ENCODE measurements around the gene VPS45.

Gene VPS45

GRCh38 chr1:150073516-150073915 is 5.9 kb downstream of the VPS45 start:
- peaks cover 2% of the 10 kb centered on the region for H3K36me3 ChIP-seq (ENCODE audit: control insufficient read depth, insufficient read depth, low read length)
- no peak overlapping the region for H2BK120ac ChIP-seq (ENCODE audit: low read depth, low read length)
- no peak overlapping the region for H3K9ac ChIP-seq (ENCODE audit: low read length)
- no peak for DNase-seq
- no peak overlapping the region for H3K4me2 ChIP-seq (ENCODE audit: low read length)
- no CpG with 5 or more reads among the region's 2 CpGs for WGBS (ENCODE audit: extremely low coverage, insufficient coverage, low lambda C conversion rate)
- no peak overlapping the region for H3K27ac ChIP-seq (ENCODE audit: low read depth, low read length)
- no peak overlapping the region for H3K4me3 ChIP-seq (ENCODE audit: low read length)
- H2AK5ac ChIP-seq (ENCODE audit: low read length), result no peak overlapping the region
- no peak overlapping the region for H3K56ac ChIP-seq (ENCODE audit: low read length)
- H3K79me2 ChIP-seq (ENCODE audit: control insufficient read depth, insufficient read depth, low read length), result no peaks in the 10 kb centered on the region
- no peak overlapping the region for H3K23ac ChIP-seq (ENCODE audit: low read length)
- no peak overlapping the region for H2BK15ac ChIP-seq (replicated peaks; ENCODE audit: low read depth)
- H4K8ac ChIP-seq (ENCODE audit: low read depth, low read length), result no peak overlapping the region
- H4K5ac ChIP-seq (ENCODE audit: low read length), result no peak overlapping the region
- H3K18ac ChIP-seq (ENCODE audit: low read length), result no peak overlapping the region
- no peak overlapping the region for H2BK5ac ChIP-seq (ENCODE audit: low read length)
- H3K27me3 ChIP-seq (ENCODE audit: insufficient read depth, low read length, poor library complexity), result no peaks in the 10 kb centered on the region
- H3K79me1 ChIP-seq (ENCODE audit: low read length), result peaks cover 1% of the 10 kb centered on the region
- no peaks in the 10 kb centered on the region for H3K4me1 ChIP-seq (ENCODE audit: control insufficient read depth, low read depth, low read length)
- H3K4ac ChIP-seq (ENCODE audit: low read depth, low read length), result no peak overlapping the region

DNA sequence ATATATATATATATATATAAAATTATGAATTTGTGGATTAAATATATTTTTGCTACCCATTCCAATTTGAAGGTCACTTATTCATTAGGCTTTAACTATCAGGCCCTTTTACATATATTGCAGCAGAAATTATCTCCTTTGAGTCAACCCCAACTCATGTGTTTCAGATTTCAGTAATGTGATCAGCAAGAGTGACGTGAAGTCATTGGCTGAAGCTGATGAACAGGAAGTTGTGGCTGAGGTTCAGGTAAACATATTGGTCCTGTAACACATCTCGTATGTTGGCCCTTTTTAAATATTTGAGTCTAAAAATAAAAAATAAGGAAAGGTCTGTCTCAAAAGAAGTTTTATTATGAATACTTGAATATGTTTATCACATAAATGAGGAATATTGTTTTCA is 8.5 kb downstream of the VPS45 start:
- Histone ChIP-seq H3K4me2 (ENCODE audit: low read length) (no peak overlapping the region), H3K23ac (ENCODE audit: low read length) (no peak overlapping the region), H3K36me3 (ENCODE audit: control insufficient read depth, insufficient read depth, low read length) (peaks cover 2% of the 10 kb centered on the region), H3K9ac (ENCODE audit: low read length) (no peak overlapping the region), H4K8ac (ENCODE audit: low read depth, low read length) (no peak overlapping the region), H4K5ac (ENCODE audit: low read length) (no peak overlapping the region), H2BK15ac (replicated peaks; ENCODE audit: low read depth) (no peak overlapping the region), H3K4me3 (ENCODE audit: low read length) (no peak overlapping the region), H3K27ac (ENCODE audit: low read depth, low read length) (no peak overlapping the region), H3K27me3 (ENCODE audit: insufficient read depth, low read length, poor library complexity) (no peaks in the 10 kb centered on the region), H2BK120ac (ENCODE audit: low read depth, low read length) (no peak overlapping the region), H3K4me1 (ENCODE audit: control insufficient read depth, low read depth, low read length) (no peaks in the 10 kb centered on the region), H2AK5ac (ENCODE audit: low read length) (no peak overlapping the region), H3K79me1 (ENCODE audit: low read length) (no peaks in the 10 kb centered on the region), H3K4ac (ENCODE audit: low read depth, low read length) (no peak overlapping the region), H2BK5ac (ENCODE audit: low read length) (no peak overlapping the region), H3K79me2 (ENCODE audit: control insufficient read depth, insufficient read depth, low read length) (no peaks in the 10 kb centered on the region), H3K56ac (ENCODE audit: low read length) (no peak overlapping the region), H3K18ac (ENCODE audit: low read length) (no peak overlapping the region)
- no peak for DNase-seq
- no CpG with 5 or more reads among the region's 2 CpGs for WGBS (ENCODE audit: extremely low coverage, insufficient coverage, low lambda C conversion rate)

- Histone ChIP-seq H3K36me3 (ENCODE audit: control insufficient read depth, insufficient read depth, low read length) (peaks cover 2% of the 10 kb centered on the region), H3K4ac (ENCODE audit: low read depth, low read length) (no peak overlapping the region), H2BK5ac (ENCODE audit: low read length) (no peak overlapping the region), H3K79me1 (ENCODE audit: low read length) (no peaks in the 10 kb centered on the region), H3K4me2 (ENCODE audit: low read length) (no peak overlapping the region), H3K27me3 (ENCODE audit: insufficient read depth, low read length, poor library complexity) (no peaks in the 10 kb centered on the region), H2AK5ac (ENCODE audit: low read length) (no peak overlapping the region), H4K8ac (ENCODE audit: low read depth, low read length) (no peak overlapping the region), H3K79me2 (ENCODE audit: control insufficient read depth, insufficient read depth, low read length) (no peaks in the 10 kb centered on the region), H3K4me3 (ENCODE audit: low read length) (no peak overlapping the region), H3K18ac (ENCODE audit: low read length) (no peak overlapping the region), H3K27ac (ENCODE audit: low read depth, low read length) (no peak overlapping the region), H2BK120ac (ENCODE audit: low read depth, low read length) (no peak overlapping the region), H3K4me1 (ENCODE audit: control insufficient read depth, low read depth, low read length) (no peaks in the 10 kb centered on the region), H2BK15ac (replicated peaks; ENCODE audit: low read depth) (no peak overlapping the region), H3K23ac (ENCODE audit: low read length) (no peak overlapping the region), H4K5ac (ENCODE audit: low read length) (no peak overlapping the region), H3K9ac (ENCODE audit: low read length) (no peak overlapping the region), H3K56ac (ENCODE audit: low read length) (no peak overlapping the region)
- no peak for DNase-seq
- WGBS (ENCODE audit: extremely low coverage, insufficient coverage, low lambda C conversion rate), result no CpG with 5 or more reads among the region's 6 CpGs
Observed at GRCh38 chr1:150076985-150077384, 9.4 kb downstream of the VPS45 start.

GRCh38 chr1:150080784-150081183 is 13.2 kb downstream of the VPS45 start:
- peaks cover 4% of the 10 kb centered on the region for H3K36me3 ChIP-seq (ENCODE audit: control insufficient read depth, insufficient read depth, low read length)

GRCh38 chr1:150082494-150082893 is 14.9 kb downstream of the VPS45 start:
- WGBS (ENCODE audit: extremely low coverage, insufficient coverage, low lambda C conversion rate), result no CpG with 5 or more reads among the region's 4 CpGs
- H3K9ac ChIP-seq (ENCODE audit: low read length), result no peak overlapping the region
- H3K4me3 ChIP-seq (ENCODE audit: low read length), result no peak overlapping the region
- H3K36me3 ChIP-seq (ENCODE audit: control insufficient read depth, insufficient read depth, low read length), result peaks cover 4% of the 10 kb centered on the region
- H3K79me1 ChIP-seq (ENCODE audit: low read length), result no peaks in the 10 kb centered on the region
- no peak overlapping the region for H2BK120ac ChIP-seq (ENCODE audit: low read depth, low read length)
- H3K4me2 ChIP-seq (ENCODE audit: low read length), result no peak overlapping the region
- no peaks in the 10 kb centered on the region for H3K79me2 ChIP-seq (ENCODE audit: control insufficient read depth, insufficient read depth, low read length)
- no peak overlapping the region for H3K27ac ChIP-seq (ENCODE audit: low read depth, low read length)
- H3K23ac ChIP-seq (ENCODE audit: low read length), result no peak overlapping the region
- no peak overlapping the region for H2BK5ac ChIP-seq (ENCODE audit: low read length)
- H4K5ac ChIP-seq (ENCODE audit: low read length), result no peak overlapping the region
- H3K27me3 ChIP-seq (ENCODE audit: insufficient read depth, low read length, poor library complexity), result no peaks in the 10 kb centered on the region
- no peak overlapping the region for H3K18ac ChIP-seq (ENCODE audit: low read length)
- DNase-seq, result no peak
- H3K4ac ChIP-seq (ENCODE audit: low read depth, low read length), result no peak overlapping the region
- H4K8ac ChIP-seq (ENCODE audit: low read depth, low read length), result no peak overlapping the region
- no peak overlapping the region for H2BK15ac ChIP-seq (replicated peaks; ENCODE audit: low read depth)
- H2AK5ac ChIP-seq (ENCODE audit: low read length), result no peak overlapping the region
- H3K56ac ChIP-seq (ENCODE audit: low read length), result no peak overlapping the region
- H3K4me1 ChIP-seq (ENCODE audit: control insufficient read depth, low read depth, low read length), result no peaks in the 10 kb centered on the region

More at GRCh38 chr1:150080784-150081183, 13.2 kb downstream of the VPS45 start:
- Histone ChIP-seq H2BK15ac (replicated peaks; ENCODE audit: low read depth) (no peak overlapping the region), H3K4me1 (ENCODE audit: control insufficient read depth, low read depth, low read length) (no peaks in the 10 kb centered on the region), H3K27ac (ENCODE audit: low read depth, low read length) (no peak overlapping the region), H3K4me3 (ENCODE audit: low read length) (no peak overlapping the region), H3K4ac (ENCODE audit: low read depth, low read length) (no peak overlapping the region), H3K23ac (ENCODE audit: low read length) (no peak overlapping the region), H2AK5ac (ENCODE audit: low read length) (no peak overlapping the region), H3K4me2 (ENCODE audit: low read length) (no peak overlapping the region), H3K18ac (ENCODE audit: low read length) (no peak overlapping the region), H2BK5ac (ENCODE audit: low read length) (no peak overlapping the region), H4K8ac (ENCODE audit: low read depth, low read length) (no peak overlapping the region), H4K5ac (ENCODE audit: low read length) (no peak overlapping the region), H3K56ac (ENCODE audit: low read length) (no peak overlapping the region), H3K79me1 (ENCODE audit: low read length) (no peaks in the 10 kb centered on the region), H3K9ac (ENCODE audit: low read length) (no peak overlapping the region), H3K79me2 (ENCODE audit: control insufficient read depth, insufficient read depth, low read length) (no peaks in the 10 kb centered on the region), H3K27me3 (ENCODE audit: insufficient read depth, low read length, poor library complexity) (no peaks in the 10 kb centered on the region), H2BK120ac (ENCODE audit: low read depth, low read length) (no peak overlapping the region)
- DNase-seq, result no peak

- Histone ChIP-seq H2BK15ac (replicated peaks; ENCODE audit: low read depth) (no peak overlapping the region), H3K36me3 (ENCODE audit: control insufficient read depth, insufficient read depth, low read length) (peaks cover 3% of the 10 kb centered on the region), H3K4me2 (ENCODE audit: low read length) (no peak overlapping the region), H3K4me3 (ENCODE audit: low read length) (no peak overlapping the region), H3K27me3 (ENCODE audit: insufficient read depth, low read length, poor library complexity) (no peaks in the 10 kb centered on the region), H3K18ac (ENCODE audit: low read length) (no peak overlapping the region), H2AK5ac (ENCODE audit: low read length) (no peak overlapping the region), H4K5ac (ENCODE audit: low read length) (no peak overlapping the region), H3K23ac (ENCODE audit: low read length) (no peak overlapping the region), H3K4me1 (ENCODE audit: control insufficient read depth, low read depth, low read length) (no peaks in the 10 kb centered on the region), H3K79me1 (ENCODE audit: low read length) (no peaks in the 10 kb centered on the region), H3K27ac (ENCODE audit: low read depth, low read length) (no peak overlapping the region), H3K56ac (ENCODE audit: low read length) (no peak overlapping the region), H2BK120ac (ENCODE audit: low read depth, low read length) (no peak overlapping the region), H3K9ac (ENCODE audit: low read length) (no peak overlapping the region), H3K4ac (ENCODE audit: low read depth, low read length) (no peak overlapping the region), H2BK5ac (ENCODE audit: low read length) (no peak overlapping the region), H3K79me2 (ENCODE audit: control insufficient read depth, insufficient read depth, low read length) (no peaks in the 10 kb centered on the region), H4K8ac (ENCODE audit: low read depth, low read length) (no peak overlapping the region)
- DNase-seq, result no peak
Observed at GRCh38 chr1:150083907-150084306, 16.3 kb downstream of the VPS45 start.

Data from mesendoderm (in vitro differentiated cells).